ENCODE measurements around the gene CNOT2. TPM values are rescaled to one million over a fixed set of nuclear protein-coding genes. Genes with fewer than 3 reads are reported as not detected.

Gene CNOT2
- total RNA-seq, 1 experiment from 2014 or later, result 73.7 TPM

DNA sequence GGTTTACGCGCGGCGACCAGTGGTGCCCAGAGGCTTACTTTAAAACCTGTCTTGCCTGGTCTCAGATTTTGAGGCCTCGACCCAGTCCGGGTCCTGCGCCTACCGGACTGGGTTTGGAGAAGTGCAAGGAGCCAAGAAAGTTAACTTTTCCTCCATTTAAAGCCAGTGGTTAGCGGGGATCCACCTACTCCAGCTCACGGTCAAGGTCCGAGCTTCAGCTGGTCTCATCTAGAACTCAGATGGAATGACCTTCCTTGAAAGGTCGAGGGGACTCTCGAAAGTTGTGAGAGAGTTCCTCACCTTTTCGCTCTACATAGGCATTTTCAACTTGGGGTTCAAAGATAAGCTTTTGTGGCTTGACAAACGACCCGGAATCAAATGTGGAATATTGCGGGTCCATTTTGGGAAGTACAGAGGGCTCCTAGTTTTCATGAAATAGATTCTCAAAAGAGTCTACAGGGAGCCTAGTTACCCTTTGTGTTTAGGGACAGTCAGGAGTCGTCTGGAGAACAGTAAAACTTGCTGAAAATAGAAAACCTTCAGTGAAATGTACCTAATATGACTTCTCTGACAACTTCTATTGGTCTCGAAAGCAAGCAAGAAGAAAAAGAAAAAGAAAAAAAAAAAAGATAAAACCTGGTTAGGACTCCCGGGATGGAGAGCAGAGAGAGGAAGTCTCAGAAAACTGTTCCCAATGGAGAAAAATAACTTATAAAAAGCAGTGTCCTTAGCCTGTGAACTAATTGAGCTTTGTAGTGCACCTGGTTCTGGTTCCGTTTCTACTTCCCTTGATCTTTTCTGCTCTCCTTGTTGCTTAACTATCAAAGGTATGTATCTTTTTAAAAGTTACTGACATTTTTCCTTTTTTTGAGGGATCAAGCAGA lies 124.3 kb downstream of the CNOT2 start:
- peak overlapping the region; percentile 90 for H3K4me2 ChIP-seq (ENCODE audit: low read length)
- ATAC-seq, result no peak
- H3K27ac ChIP-seq (ENCODE audit: low read length), result no peak overlapping the region
- intact Hi-C loops (cut with micrococcal nuclease), result loop anchor here (5.0 to 10.0 kb wide), 4 partner anchors 125 to 463 kb away; partner anchors contain the start of gene CNOT2
- POLR2A ChIA-PET (ENCODE audit: unreplicated experiment), result interaction anchor here (0.6 to 0.7 kb wide), 2 partner anchors 216 to 253 kb away, joined by 6 to 7 read pairs; no protein-coding TSS in a partner anchor
- H3K79me2 ChIP-seq (ENCODE audit: low read length), result no peaks in the 10 kb centered on the region
- H3F3A ChIP-seq (ENCODE audit: low read length, unreplicated experiment), result no peaks in the 10 kb centered on the region
- TF ChIP-seq EZH2 (IDR thresholded peaks at IDR 0.05; ENCODE audit: low read length, unreplicated experiment) (no peak), EZH2phosphoT487 (IDR thresholded peaks at IDR 0.05; ENCODE audit: borderline replicate concordance, low read length) (no peak)
- TF ChIP-seq, protein P1, sequence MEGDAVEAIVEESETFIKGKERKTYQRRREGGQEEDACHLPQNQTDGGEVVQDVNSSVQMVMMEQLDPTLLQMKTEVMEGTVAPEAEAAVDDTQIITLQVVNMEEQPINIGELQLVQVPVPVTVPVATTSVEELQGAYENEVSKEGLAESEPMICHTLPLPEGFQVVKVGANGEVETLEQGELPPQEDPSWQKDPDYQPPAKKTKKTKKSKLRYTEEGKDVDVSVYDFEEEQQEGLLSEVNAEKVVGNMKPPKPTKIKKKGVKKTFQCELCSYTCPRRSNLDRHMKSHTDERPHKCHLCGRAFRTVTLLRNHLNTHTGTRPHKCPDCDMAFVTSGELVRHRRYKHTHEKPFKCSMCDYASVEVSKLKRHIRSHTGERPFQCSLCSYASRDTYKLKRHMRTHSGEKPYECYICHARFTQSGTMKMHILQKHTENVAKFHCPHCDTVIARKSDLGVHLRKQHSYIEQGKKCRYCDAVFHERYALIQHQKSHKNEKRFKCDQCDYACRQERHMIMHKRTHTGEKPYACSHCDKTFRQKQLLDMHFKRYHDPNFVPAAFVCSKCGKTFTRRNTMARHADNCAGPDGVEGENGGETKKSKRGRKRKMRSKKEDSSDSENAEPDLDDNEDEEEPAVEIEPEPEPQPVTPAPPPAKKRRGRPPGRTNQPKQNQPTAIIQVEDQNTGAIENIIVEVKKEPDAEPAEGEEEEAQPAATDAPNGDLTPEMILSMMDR (conservative IDR thresholded peaks at IDR 0.05; ENCODE audit: low read depth, low read length), result no peak
- DNase-seq, result no peak
- no peaks in the 10 kb centered on the region for H3K27me3 ChIP-seq (ENCODE audit: low read length)
- no peaks in the 10 kb centered on the region for H3K9me2 ChIP-seq (replicated peaks; ENCODE audit: low read length)
- no peaks in the 10 kb centered on the region for H3K9me3 ChIP-seq (ENCODE audit: low read length)
- CTCF ChIA-PET, result no interaction called here
- no peak overlapping the region for H3K9ac ChIP-seq (ENCODE audit: low read length)
- peak overlapping the region; percentile 79 for H3K4me3 ChIP-seq (ENCODE audit: low read length)
- no peaks in the 10 kb centered on the region for H4K20me1 ChIP-seq (ENCODE audit: low read length)
- peak overlapping the region; percentile 86 for H2AFZ ChIP-seq (ENCODE audit: low read length)
- H3K4me1 ChIP-seq (ENCODE audit: insufficient read depth, low read length), result peaks cover 20% of the 10 kb centered on the region
- BruUV-seq (replicated peaks), result no TSS peak
- no peaks in the 10 kb centered on the region for H3K36me3 ChIP-seq (ENCODE audit: low read depth, low read length)

- BruUV-seq (replicated peaks), result no TSS peak
- ChIA-PET POLR2A (ENCODE audit: unreplicated experiment) (no interaction called here), CTCF (no interaction called here)
- Histone ChIP-seq H3K9ac (ENCODE audit: low read length) (no peak overlapping the region), H3K9me3 (ENCODE audit: low read length) (no peaks in the 10 kb centered on the region), H4K20me1 (ENCODE audit: low read length) (no peaks in the 10 kb centered on the region), H3K4me2 (ENCODE audit: low read length) (no peak overlapping the region), H3K9me2 (replicated peaks; ENCODE audit: low read length) (no peaks in the 10 kb centered on the region), H3K4me1 (ENCODE audit: insufficient read depth, low read length) (peaks cover 5% of the 10 kb centered on the region), H3K79me2 (ENCODE audit: low read length) (no peaks in the 10 kb centered on the region), H3K27ac (ENCODE audit: low read length) (no peak overlapping the region), H3K27me3 (ENCODE audit: low read length) (no peaks in the 10 kb centered on the region), H2AFZ (ENCODE audit: low read length) (no peak overlapping the region), H3F3A (ENCODE audit: low read length, unreplicated experiment) (no peaks in the 10 kb centered on the region), H3K36me3 (ENCODE audit: low read depth, low read length) (no peaks in the 10 kb centered on the region), H3K4me3 (ENCODE audit: low read length) (no peak overlapping the region)
- DNase-seq (no peak), ATAC-seq (no peak)
- intact Hi-C loops (cut with micrococcal nuclease), result no loop called here
- TF ChIP-seq, protein P1 (conservative IDR thresholded peaks at IDR 0.05; ENCODE audit: low read depth, low read length), result no peak
- TF ChIP-seq EZH2phosphoT487 (IDR thresholded peaks at IDR 0.05; ENCODE audit: borderline replicate concordance, low read length) (no peak), EZH2 (IDR thresholded peaks at IDR 0.05; ENCODE audit: low read length, unreplicated experiment) (no peak)
Observed at GRCh38 chr12:70372881-70373280, 129.6 kb downstream of the CNOT2 start.

DNA sequence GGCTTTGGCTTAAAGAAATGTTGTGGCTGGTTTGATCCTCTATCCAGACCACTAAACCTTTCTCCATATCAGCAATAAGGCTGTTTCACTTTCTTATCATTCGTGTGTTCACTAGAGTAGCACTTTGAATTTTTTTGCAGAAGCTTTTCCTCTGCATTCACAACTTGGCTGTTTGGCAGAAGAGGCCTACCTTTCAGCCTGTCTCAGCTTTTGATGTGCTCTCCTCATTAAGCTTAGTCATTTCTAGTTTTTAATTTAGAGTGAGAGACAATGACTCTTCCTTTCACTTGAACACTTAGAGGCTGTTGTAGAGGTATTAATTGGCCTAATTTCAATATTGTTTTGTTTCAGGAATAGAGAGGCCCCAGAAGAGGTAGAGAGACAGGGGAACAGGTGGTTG lies 136.6 kb downstream of the CNOT2 start:
- DNase-seq (no peak), ATAC-seq (no peak)
- POLR2A ChIA-PET (ENCODE audit: unreplicated experiment), result no interaction called here
- CTCF ChIA-PET, result no interaction called here
- no peak for TF ChIP-seq EZH2phosphoT487 (IDR thresholded peaks at IDR 0.05; ENCODE audit: borderline replicate concordance, low read length)
- TF ChIP-seq, protein P1 (conservative IDR thresholded peaks at IDR 0.05; ENCODE audit: low read depth, low read length), result no peak
- TF ChIP-seq EZH2 (IDR thresholded peaks at IDR 0.05; ENCODE audit: low read length, unreplicated experiment), result no peak
- no peaks in the 10 kb centered on the region for H4K20me1 ChIP-seq (ENCODE audit: low read length)
- H3K27ac ChIP-seq (ENCODE audit: low read length), result no peak overlapping the region
- no peak overlapping the region for H3K4me3 ChIP-seq (ENCODE audit: low read length)
- H3F3A ChIP-seq (ENCODE audit: low read length, unreplicated experiment), result no peaks in the 10 kb centered on the region
- no peaks in the 10 kb centered on the region for H3K9me2 ChIP-seq (replicated peaks; ENCODE audit: low read length)
- no peak overlapping the region for H2AFZ ChIP-seq (ENCODE audit: low read length)
- H3K79me2 ChIP-seq (ENCODE audit: low read length), result no peaks in the 10 kb centered on the region
- no peaks in the 10 kb centered on the region for H3K4me1 ChIP-seq (ENCODE audit: insufficient read depth, low read length)
- no peaks in the 10 kb centered on the region for H3K9me3 ChIP-seq (ENCODE audit: low read length)
- H3K27me3 ChIP-seq (ENCODE audit: low read length), result no peaks in the 10 kb centered on the region
- no peaks in the 10 kb centered on the region for H3K36me3 ChIP-seq (ENCODE audit: low read depth, low read length)
- intact Hi-C loops (cut with micrococcal nuclease), result no loop called here
- no peak overlapping the region for H3K4me2 ChIP-seq (ENCODE audit: low read length)
- no TSS peak for BruUV-seq (replicated peaks)
- no peak overlapping the region for H3K9ac ChIP-seq (ENCODE audit: low read length)
